ENCODE data around the gene FASLG. TPM values are rescaled to one million over a fixed set of nuclear protein-coding genes. Genes with fewer than 3 reads are reported as not detected.
"Not testable (repeated sequence)": the region's sequence is repeated elsewhere in the genome, so short reads cannot be mapped to it uniquely, and the experiment has no call there.

FASLG gene
- total and polyA plus RNA-seq, 9 donors, result 0.07 to 0.83 (median 0.31) TPM; not detected in 4

- intact Hi-C loops (cut with DNase I), result no loop called here
- Histone ChIP-seq H3K27ac (no peak overlapping the region), H3K36me3 (no peaks in the 10 kb centered on the region), H3K27me3 (no peaks in the 10 kb centered on the region), H3K4me3 (no peak overlapping the region), H3K4me1 (ENCODE audit: insufficient read depth) (no peaks in the 10 kb centered on the region), H3K9me3 (no peaks in the 10 kb centered on the region)
- DNase-seq, result no peak
- TF ChIP-seq EP300 (IDR thresholded peaks at IDR 0.05), result no peak
- TF ChIP-seq POLR2A (IDR thresholded peaks at IDR 0.05), result no peak
- 59 to 72% (median 64%) methylated on average over 1 of the region's 1 CpG for WGBS, 3 donors
Observed at GRCh38 chr1:172616195-172616594, 42.7 kb upstream of the FASLG start.

- no peak for TF ChIP-seq POLR2A (IDR thresholded peaks at IDR 0.05)
- no peak for TF ChIP-seq CTCF (IDR thresholded peaks at IDR 0.05)
- no peak for TF ChIP-seq EP300 (IDR thresholded peaks at IDR 0.05)
- no peak overlapping the region for H3K4me3 ChIP-seq
- no peak overlapping the region for H3K27ac ChIP-seq
- no peak for DNase-seq
- no peaks in the 10 kb centered on the region for H3K4me1 ChIP-seq (ENCODE audit: insufficient read depth)
- H3K9me3 ChIP-seq, result no peaks in the 10 kb centered on the region
- intact Hi-C loops (cut with DNase I), result no loop called here
- H3K27me3 ChIP-seq, result no peaks in the 10 kb centered on the region
- 51 to 64% (median 60%) methylated on average over 3 of the region's 3 CpGs for WGBS, 3 donors
- no peaks in the 10 kb centered on the region for H3K36me3 ChIP-seq
Observed at GRCh38 chr1:172616636-172617035, 42.3 kb upstream of the FASLG start.

GRCh38 chr1:172620603-172621002 is 38.3 kb upstream of the FASLG start:
- DNase-seq; H3K9me3 ChIP-seq; H3K4me3 ChIP-seq; H3K36me3 ChIP-seq; intact Hi-C loops (cut with DNase I); H3K27ac ChIP-seq; H3K27me3 ChIP-seq; H3K4me1 ChIP-seq (ENCODE audit: insufficient read depth): not testable (repeated sequence)
- 82 to 86% (median 82%) methylated on average over 9 of the region's 9 CpGs for WGBS, 3 donors

GRCh38 chr1:172622541-172622940 is 36.4 kb upstream of the FASLG start:
- intact Hi-C loops (cut with DNase I), result no loop called here
- WGBS, 3 donors, result 63 to 70% (median 70%) methylated on average over 3 of the region's 3 CpGs
- Histone ChIP-seq H3K27me3 (no peaks in the 10 kb centered on the region), H3K9me3 (no peaks in the 10 kb centered on the region), H3K27ac (no peak overlapping the region), H3K36me3 (no peaks in the 10 kb centered on the region), H3K4me1 (ENCODE audit: insufficient read depth) (no peaks in the 10 kb centered on the region), H3K4me3 (no peak overlapping the region)
- DNase-seq, result no peak
- no peak for TF ChIP-seq POLR2A (IDR thresholded peaks at IDR 0.05)
- TF ChIP-seq EP300 (IDR thresholded peaks at IDR 0.05), result no peak
- TF ChIP-seq CTCF (IDR thresholded peaks at IDR 0.05), result no peak

GRCh38 chr1:172623748-172624147 is 35.2 kb upstream of the FASLG start:
- intact Hi-C loops (cut with DNase I), result no loop called here
- WGBS, 3 donors, result 72 to 81% (median 75%) methylated on average over 3 of the region's 3 CpGs
- no peak for DNase-seq
- Histone ChIP-seq H3K36me3 (no peaks in the 10 kb centered on the region), H3K9me3 (no peaks in the 10 kb centered on the region), H3K27me3 (no peaks in the 10 kb centered on the region), H3K4me1 (ENCODE audit: insufficient read depth) (no peaks in the 10 kb centered on the region), H3K4me3 (no peak overlapping the region), H3K27ac (no peak overlapping the region)
- TF ChIP-seq POLR2A (IDR thresholded peaks at IDR 0.05) (no peak), CTCF (IDR thresholded peaks at IDR 0.05) (no peak), EP300 (IDR thresholded peaks at IDR 0.05) (no peak)

- TF ChIP-seq EP300 (IDR thresholded peaks at IDR 0.05), result no peak
- TF ChIP-seq POLR2A (IDR thresholded peaks at IDR 0.05), result no peak
- no peak for TF ChIP-seq CTCF (IDR thresholded peaks at IDR 0.05)
- no peak for DNase-seq
- intact Hi-C loops (cut with DNase I), result no loop called here
- H3K27ac ChIP-seq, result no peak overlapping the region
- H3K4me1 ChIP-seq (ENCODE audit: insufficient read depth), result no peaks in the 10 kb centered on the region
- 63 to 68% (median 66%) methylated on average over 3 of the region's 3 CpGs for WGBS, 3 donors
- no peaks in the 10 kb centered on the region for H3K36me3 ChIP-seq
- no peaks in the 10 kb centered on the region for H3K9me3 ChIP-seq
- no peaks in the 10 kb centered on the region for H3K27me3 ChIP-seq
- H3K4me3 ChIP-seq, result no peak overlapping the region
Observed at GRCh38 chr1:172626845-172627244, 32.1 kb upstream of the FASLG start.

Measured in ovary (tissue), 9 donors.